ENCODE measurements around the gene SPRED2.

GRCh38 chr2:65382776-65383357 lies 49.5 kb downstream of the SPRED2 start:
- TF ChIP-seq CTCF (IDR thresholded peaks at IDR 0.05) (peak in 1 of 5 experiments; percentile 11), EP300 (IDR thresholded peaks at IDR 0.05) (peak in 1 of 2 donors; percentile 41), POLR2A (IDR thresholded peaks at IDR 0.05) (no peak)

Measured in tibial nerve (tissue), 4 donors.